Naive B cell (primary cell): Measurements from ENCODE around the gene ABCG1. TPM values are rescaled to one million over a fixed set of nuclear protein-coding genes. Genes with fewer than 3 reads are reported as not detected.

Source experiments
- ATAC-seq, 2 donors: fragments of 150-1000 bp; cut with Tn5 transposase; 2 replicates each; pipeline ENCODE4 v1.10.0; 2021; ENCODE audit warnings: low read depth in 2 of 2, mild to moderate bottlenecking in 2 of 2, moderate library complexity in 2 of 2
- DNase-seq: peaks from one replicate; pipeline ENCODE4 v3.0.0; 2022
- H3K27ac Mint-ChIP-seq, 6 donors: one replicate each; pipeline ENCODE4 v1.8.0; 2020 to 2022; ENCODE audit warnings: mild to moderate bottlenecking in 6 of 6, mixed read lengths in 6 of 6, moderate library complexity in 5 of 6, inconsistent platforms in 2 of 6
- H3K27me3 Mint-ChIP-seq, 3 donors: one replicate each; pipeline ENCODE4 v1.8.0; 2021 to 2022; ENCODE audit warnings: mixed read lengths in 3 of 3, mild to moderate bottlenecking in 1 of 3
- H3K36me3 Mint-ChIP-seq, 2 donors: one replicate each; pipeline ENCODE4 v1.8.0; 2020 to 2022; ENCODE audit warnings: mixed read lengths in 2 of 2, inconsistent platforms in 1 of 2, mild to moderate bottlenecking in 1 of 2
- H3K4me1 Mint-ChIP-seq, 3 donors: one replicate each; pipeline ENCODE4 v1.8.0; 2020 to 2022; ENCODE audit warnings: mixed read lengths in 3 of 3, inconsistent platforms in 1 of 3, mild to moderate bottlenecking in 1 of 3, moderate library complexity in 1 of 3
- H3K4me3 Mint-ChIP-seq, 8 donors: one replicate each; pipeline ENCODE4 v1.8.0; 2020 to 2022; ENCODE audit warnings: mild to moderate bottlenecking in 8 of 8, mixed read lengths in 8 of 8, moderate library complexity in 8 of 8, inconsistent platforms in 2 of 8
- H3K9me3 Mint-ChIP-seq, 7 donors: one replicate each; pipeline ENCODE4 v1.8.0; 2020 to 2022; ENCODE audit warnings: mixed read lengths in 7 of 7, mild to moderate bottlenecking in 5 of 7, inconsistent platforms in 2 of 7, moderate library complexity in 1 of 7
- polyA plus RNA-seq, 6 donors: library from polyadenylated mRNA; unstranded; fragments of 300-500 nt; fragmentation: Illumina TruSeq; gene quantifications; one replicate each; pipeline ENCODE4 v1.2.3, GENCODE V29; 2021; ENCODE audit warnings: low read depth in 6 of 6

ABCG1 gene
- polyA plus RNA-seq, 6 donors from 2014 or later = 20.7 to 34.3 (median 25.1) TPM

DNA sequence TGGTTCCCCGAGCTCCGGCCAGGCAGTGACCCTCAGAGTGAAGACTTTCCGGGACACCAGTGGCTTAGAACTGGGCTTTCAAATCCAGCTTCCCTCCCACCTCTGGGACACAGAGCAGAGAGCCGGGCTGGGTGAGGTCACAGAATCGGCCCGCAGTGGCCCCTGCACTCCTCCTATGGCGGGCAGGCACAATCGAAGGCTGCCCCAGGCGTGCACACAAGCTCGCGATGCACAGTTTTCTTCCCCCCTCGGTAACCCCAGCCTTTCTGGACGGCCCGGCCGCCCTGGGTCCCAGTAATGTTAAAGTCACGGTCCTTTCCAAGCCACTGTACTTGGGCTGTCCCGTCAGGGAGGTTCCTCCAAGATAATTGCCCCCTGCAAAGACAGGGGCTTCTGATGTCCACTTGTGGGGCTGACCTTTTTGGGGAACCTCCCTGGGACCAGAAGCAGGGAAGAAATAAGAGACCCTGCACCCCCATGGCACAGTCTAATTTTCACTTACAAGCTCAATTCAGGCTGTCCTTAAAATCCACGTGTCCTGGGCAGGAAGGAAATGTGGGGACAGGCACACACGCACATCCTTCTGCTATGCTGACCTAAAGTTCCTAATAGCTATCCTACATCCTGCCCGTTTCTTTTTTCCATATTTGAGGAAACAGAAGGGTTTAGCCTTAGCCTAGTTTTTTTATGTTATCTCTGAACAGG is 82.6 kb downstream of the ABCG1 start:
- no peaks in the 10 kb centered on the region for H3K9me3 Mint-ChIP-seq
- peaks cover 0 to 9% (median 1%) of the 10 kb centered on the region in 3 donors for H3K27me3 Mint-ChIP-seq
- H3K36me3 Mint-ChIP-seq = peaks cover 0 to 8% of the 10 kb centered on the region in 2 donors
- DNase-seq (no peak), ATAC-seq (no peak)
- peaks cover 0 to 6% (median 0%) of the 10 kb centered on the region in 3 donors for H3K4me1 Mint-ChIP-seq
- no peak overlapping the region for H3K27ac Mint-ChIP-seq
- no peak overlapping the region for H3K4me3 Mint-ChIP-seq

DNA sequence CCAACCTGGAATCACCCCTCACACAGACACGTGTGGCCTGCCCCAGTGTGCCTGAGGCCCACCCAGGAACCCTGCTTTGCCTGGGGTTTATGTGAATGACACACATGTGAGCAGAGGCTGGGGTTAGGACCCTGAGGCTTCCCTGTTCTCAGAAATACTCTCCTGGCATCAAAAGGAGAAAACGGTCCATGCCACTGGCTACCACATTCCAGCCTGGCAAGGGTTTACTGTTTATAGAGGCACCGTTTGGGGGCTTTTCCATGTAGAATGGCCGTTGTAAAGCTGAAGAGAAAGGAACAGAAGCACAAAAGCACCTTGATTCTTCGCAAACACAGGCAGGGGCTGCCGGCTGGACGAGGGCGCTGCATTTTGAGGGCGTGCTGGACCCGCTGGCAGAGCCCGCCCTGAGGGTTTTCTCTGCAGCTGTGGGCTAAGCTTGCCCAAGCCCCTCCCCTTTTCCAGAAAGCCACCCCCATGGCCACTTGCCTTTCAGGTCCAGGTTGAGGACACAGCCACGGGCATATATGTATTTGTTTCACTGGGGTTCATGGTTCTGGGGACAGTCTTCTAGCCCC is 83.2 kb downstream of the ABCG1 start:
- Mint-ChIP-seq H3K36me3 (peaks cover 0 to 2% of the 10 kb centered on the region in 2 donors), H3K27me3 (peaks cover 0 to 16% (median 7%) of the 10 kb centered on the region in 3 donors), H3K4me1 (peaks cover 0 to 6% (median 0%) of the 10 kb centered on the region in 3 donors), H3K27ac (no peak overlapping the region), H3K9me3 (no peaks in the 10 kb centered on the region), H3K4me3 (no peak overlapping the region)
- DNase-seq = no peak
- no peak for ATAC-seq

DNA sequence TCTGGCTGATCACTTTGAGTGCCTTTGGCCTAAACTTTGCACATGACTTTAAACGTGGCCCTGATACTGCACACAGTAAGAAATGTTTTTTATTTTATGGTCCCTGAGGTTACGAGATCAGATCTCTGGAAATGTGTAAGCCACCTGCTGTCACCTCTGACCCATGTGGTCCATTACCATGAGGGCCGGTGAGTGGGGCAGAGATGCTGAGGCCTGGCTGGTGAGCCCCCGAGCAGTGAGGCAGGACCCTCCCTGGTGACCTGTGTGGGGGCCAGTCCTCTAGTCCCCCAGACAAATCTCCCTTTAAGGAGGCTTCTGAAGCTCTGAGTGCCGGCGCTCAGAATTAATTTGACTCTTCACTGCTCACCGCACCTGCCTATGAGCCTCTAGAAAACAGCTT is 83.9 kb downstream of the ABCG1 start:
- Mint-ChIP-seq H3K36me3 (no peaks in the 10 kb centered on the region), H3K9me3 (no peaks in the 10 kb centered on the region), H3K27ac (peak overlapping the region in 2 of 6 donors; percentile 28 to 32), H3K4me3 (no peak overlapping the region), H3K4me1 (peaks cover 0 to 6% (median 0%) of the 10 kb centered on the region in 3 donors), H3K27me3 (peaks cover 3 to 16% (median 9%) of the 10 kb centered on the region in 3 donors)
- DNase-seq (no peak), ATAC-seq (no peak)

DNA sequence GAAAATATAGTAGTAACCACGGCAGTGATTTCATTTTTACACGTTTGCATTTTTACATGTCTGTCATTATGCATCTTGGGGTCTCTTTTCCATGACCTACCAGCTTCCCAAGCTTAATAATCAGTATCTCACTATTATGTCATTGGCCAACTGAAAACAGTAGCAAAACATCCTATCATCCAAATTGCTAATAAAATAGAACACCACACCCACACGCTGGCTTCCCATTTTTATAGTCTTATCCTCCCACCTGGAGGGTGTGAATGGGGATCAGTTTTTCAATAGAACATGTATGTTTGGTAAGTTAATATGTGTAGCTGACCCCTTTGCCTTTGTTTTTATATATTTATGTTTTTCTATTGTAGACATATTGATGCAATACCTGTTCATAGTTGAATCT is 84.5 kb downstream of the ABCG1 start:
- ATAC-seq (no peak), DNase-seq (no peak)
- Mint-ChIP-seq H3K9me3 (no peaks in the 10 kb centered on the region), H3K4me1 (peaks cover 0 to 6% (median 0%) of the 10 kb centered on the region in 3 donors), H3K4me3 (no peak overlapping the region), H3K27me3 (peaks cover 3 to 20% (median 9%) of the 10 kb centered on the region in 3 donors), H3K27ac (peak overlapping the region in 2 of 6 donors; percentile 28 to 37), H3K36me3 (no peaks in the 10 kb centered on the region)

DNA sequence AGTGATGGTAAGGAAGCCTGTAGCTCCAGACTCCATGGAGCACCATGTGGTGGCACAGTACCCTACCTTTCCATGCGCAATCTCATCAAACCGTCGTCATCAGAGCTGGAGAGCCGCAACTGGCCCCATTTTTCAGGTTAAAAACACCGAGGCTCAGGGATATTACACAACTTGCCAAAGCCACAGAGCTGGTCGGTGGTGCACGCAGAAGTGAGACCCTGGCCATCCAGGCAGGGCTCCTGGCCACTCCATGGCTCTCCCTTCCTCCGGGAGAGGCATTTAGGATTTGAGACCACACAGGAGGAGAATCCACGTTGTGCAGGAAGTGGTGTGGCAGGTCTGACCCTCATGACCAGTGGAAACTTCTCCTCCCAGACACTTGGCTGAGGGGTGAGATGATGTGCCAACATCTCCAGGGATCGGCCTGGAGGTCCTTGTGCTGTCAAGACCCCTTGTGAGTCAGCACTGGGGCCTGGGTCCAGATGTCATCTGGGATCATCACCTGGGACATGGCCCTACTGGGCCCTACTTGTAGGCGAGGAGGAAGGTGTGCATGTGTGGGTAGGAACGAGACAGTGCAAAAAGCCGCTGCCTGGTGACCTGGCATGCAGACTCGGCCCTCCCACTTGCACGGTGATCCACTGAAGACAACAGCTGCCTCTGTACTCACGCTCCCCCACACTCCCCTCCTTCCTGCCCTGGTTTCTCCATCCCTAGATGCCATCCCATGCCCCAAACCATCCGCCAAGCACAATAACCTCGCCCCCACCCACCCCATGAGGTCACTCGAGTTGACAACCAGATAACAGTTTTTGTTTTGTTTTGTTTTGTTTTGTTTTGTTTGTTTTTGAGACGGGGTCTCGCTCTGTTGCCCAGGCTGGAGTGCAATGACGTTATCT is 85.9 kb downstream of the ABCG1 start:
- H3K27ac Mint-ChIP-seq = peak overlapping the region in 2 of 6 donors; percentile 20 to 36
- peaks cover 9 to 34% (median 9%) of the 10 kb centered on the region in 3 donors for H3K27me3 Mint-ChIP-seq
- ATAC-seq = no peak

DNA sequence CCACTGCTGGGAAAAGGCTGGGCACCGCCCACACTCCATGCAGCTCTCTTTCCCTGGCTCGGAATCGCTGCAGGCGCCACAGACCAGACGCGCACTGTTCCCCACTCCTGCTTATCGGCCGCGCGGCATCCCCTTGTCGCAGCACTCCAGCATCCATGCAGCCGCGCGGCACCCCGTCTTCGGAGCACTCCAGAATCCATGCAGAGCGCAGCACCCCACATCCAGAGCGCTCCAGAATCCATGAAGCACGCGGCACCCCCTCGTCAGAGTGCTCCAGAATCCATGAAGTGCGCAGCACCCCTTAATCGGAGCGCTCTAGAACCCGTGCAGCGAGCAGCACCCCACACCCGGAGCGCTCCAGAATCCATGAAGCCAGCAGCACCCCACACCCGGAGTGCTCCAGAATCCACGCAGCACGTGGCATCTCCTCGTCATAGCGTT is 86.8 kb downstream of the ABCG1 start:
- Mint-ChIP-seq H3K9me3 (no peaks in the 10 kb centered on the region), H3K36me3 (no peaks in the 10 kb centered on the region), H3K4me1 (peaks cover 0 to 10% (median 5%) of the 10 kb centered on the region in 3 donors), H3K27me3 (peaks cover 9 to 42% (median 9%) of the 10 kb centered on the region in 3 donors), H3K4me3 (peak overlapping the region in 1 of 8 donors; percentile 57), H3K27ac (peak overlapping the region in 1 of 6 donors; percentile 59)
- no peak for DNase-seq
- ATAC-seq = no peak

More for the DNA sequence above, 85.9 kb downstream of the ABCG1 start:
- H3K36me3 Mint-ChIP-seq = no peaks in the 10 kb centered on the region
- H3K9me3 Mint-ChIP-seq = no peaks in the 10 kb centered on the region
- H3K4me1 Mint-ChIP-seq = peaks cover 0 to 11% (median 5%) of the 10 kb centered on the region in 3 donors
- no peak overlapping the region for H3K4me3 Mint-ChIP-seq
- DNase-seq = no peak

DNA sequence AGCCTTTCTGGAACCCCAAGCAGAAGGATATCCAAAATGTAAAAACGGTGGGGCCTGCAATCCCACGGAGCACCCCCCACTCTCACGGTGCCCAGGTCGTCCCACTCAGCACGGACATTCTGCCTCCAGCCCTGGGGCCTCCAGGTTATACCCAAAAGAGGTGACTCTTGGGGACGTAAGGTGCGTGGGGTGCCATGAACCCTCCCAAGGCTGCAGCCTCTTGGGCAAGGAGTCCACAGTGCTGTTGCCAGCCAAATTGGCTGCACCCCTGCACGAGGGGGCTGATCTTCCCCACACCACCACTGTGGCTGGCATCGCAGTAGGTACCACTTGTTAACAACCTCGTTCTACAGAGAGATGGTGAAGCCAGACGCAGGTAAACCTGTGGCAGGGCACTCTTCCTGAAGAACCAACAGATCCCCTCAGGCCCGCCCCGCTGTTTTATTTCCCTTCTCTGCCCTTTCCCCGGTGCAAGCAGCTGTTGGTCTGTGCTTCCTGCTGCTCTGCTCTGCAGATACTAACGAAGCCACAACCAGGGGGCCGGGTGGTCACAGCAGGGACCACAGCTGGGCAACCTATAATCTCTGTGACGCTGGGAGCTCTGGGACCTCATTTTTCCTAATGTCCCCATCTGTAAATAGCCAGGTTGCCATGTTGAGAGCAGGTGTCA is 87.6 kb downstream of the ABCG1 start:
- peaks cover 0 to 10% (median 5%) of the 10 kb centered on the region in 3 donors for H3K4me1 Mint-ChIP-seq
- H3K36me3 Mint-ChIP-seq = no peaks in the 10 kb centered on the region
- DNase-seq (no peak), ATAC-seq (no peak)
- no peak overlapping the region for H3K4me3 Mint-ChIP-seq
- H3K27me3 Mint-ChIP-seq = peaks cover 9 to 42% (median 9%) of the 10 kb centered on the region in 3 donors
- H3K27ac Mint-ChIP-seq = no peak overlapping the region
- no peaks in the 10 kb centered on the region for H3K9me3 Mint-ChIP-seq

DNA sequence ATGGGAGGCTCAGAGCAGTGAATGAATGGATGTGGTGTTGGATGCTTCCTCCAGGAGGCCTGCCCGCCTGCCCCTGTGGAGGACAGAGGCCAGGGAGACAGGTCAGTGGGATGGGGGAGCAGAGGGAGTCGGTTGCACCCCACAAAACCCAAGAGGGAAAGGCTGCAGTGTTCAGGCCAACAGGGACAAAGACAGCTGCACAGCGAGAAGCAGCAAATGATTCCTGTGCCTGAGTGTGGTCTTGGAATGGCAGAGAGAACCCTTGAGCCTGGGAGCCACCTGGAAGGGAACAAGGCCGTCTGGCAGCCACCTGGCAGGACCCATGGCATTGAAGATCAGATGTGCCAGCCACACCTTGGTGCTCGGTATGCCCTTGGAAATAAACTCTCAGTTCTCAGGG is 88.2 kb downstream of the ABCG1 start:
- no peak overlapping the region for H3K4me3 Mint-ChIP-seq
- H3K27me3 Mint-ChIP-seq = peaks cover 9 to 44% (median 9%) of the 10 kb centered on the region in 3 donors
- no peaks in the 10 kb centered on the region for H3K9me3 Mint-ChIP-seq
- DNase-seq (no peak), ATAC-seq (no peak)
- no peaks in the 10 kb centered on the region for H3K36me3 Mint-ChIP-seq
- no peak overlapping the region for H3K27ac Mint-ChIP-seq
- H3K4me1 Mint-ChIP-seq = peaks cover 0 to 10% (median 5%) of the 10 kb centered on the region in 3 donors

DNA sequence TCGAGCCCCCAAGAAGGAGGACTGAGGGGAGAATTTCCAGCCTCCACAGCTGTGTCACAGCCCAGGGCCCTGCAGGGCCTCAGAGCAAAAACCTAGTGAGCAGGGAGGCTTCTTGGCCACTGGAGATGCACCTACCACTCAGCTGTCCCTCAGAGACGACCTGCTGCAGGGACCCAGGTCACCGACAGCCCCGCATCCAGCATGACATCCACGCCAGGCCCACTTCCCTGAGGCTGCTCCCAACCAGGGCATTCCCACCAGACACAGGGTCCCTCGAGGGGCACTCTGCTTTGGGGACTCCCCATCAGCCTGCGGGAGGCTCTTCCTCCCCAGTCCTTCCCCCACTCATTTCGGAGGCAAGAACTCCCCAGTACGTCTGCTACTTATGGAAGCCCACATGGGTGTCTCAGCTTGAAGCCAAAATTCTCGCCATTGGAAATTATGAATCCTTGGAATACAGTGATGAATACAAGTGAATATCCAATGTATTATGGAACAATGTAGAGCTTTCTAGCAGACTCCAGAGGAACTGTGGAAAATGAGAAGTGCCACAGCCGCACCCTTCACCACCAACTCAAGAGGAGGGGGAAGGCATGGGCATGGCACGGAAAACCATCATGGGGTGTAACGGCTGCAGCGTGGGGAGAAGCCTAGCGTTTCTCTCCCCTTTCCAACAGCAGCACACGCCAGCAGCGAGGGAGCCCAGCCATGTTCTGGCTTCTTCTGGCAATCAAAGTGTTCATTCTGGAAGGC is 89.4 kb downstream of the ABCG1 start:
- Mint-ChIP-seq H3K9me3 (no peaks in the 10 kb centered on the region), H3K27me3 (peaks cover 9 to 46% (median 9%) of the 10 kb centered on the region in 3 donors), H3K4me1 (peaks cover 0 to 10% (median 5%) of the 10 kb centered on the region in 3 donors), H3K4me3 (no peak overlapping the region), H3K36me3 (no peaks in the 10 kb centered on the region), H3K27ac (no peak overlapping the region)
- no peak for ATAC-seq
- DNase-seq = no peak

DNA sequence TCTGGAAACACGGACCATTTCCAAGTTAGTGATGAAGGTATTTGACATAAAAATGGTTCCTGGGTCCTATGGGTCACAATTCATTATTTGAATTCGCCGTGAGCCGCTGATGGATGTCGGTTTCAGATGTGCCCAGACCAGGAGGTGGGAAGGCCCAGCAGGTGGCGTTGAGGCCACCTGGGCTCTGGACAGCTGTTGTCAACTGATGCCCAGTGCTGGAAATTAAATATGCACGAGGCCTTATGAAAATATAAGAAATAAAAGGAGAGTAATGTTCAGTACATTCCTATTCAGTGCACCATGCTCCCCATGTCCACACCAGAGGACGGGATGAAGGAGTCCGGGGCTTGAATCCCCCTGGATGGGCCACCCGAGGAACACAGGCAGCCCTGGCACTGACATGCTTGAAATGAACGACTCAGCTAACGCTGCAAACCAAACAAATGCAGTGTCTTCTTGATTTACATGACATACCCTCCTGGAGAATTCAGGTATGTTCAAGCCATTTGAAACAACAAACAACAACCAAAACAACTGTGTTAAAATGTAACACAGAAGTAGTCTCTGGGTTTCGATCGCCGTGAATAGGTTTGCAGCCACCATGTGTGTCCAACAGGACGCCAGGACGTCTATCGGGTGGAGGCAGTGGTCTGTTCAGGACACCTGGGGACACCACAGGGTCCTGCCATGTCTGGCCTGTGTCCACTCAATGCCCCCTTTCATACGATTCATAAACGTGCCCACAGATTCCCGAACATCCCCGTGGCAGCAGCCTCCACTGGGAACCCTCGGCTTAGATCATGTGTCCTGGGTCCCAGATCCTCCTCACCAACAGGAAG is 90.2 kb downstream of the ABCG1 start:
- ATAC-seq (no peak), DNase-seq (no peak)
- peaks cover 0 to 10% (median 5%) of the 10 kb centered on the region in 3 donors for H3K4me1 Mint-ChIP-seq
- H3K27me3 Mint-ChIP-seq = peaks cover 9 to 46% (median 9%) of the 10 kb centered on the region in 3 donors
- H3K36me3 Mint-ChIP-seq = no peaks in the 10 kb centered on the region
- H3K9me3 Mint-ChIP-seq = no peaks in the 10 kb centered on the region
- H3K4me3 Mint-ChIP-seq = peak overlapping the region in 1 of 8 donors; percentile 18
- H3K27ac Mint-ChIP-seq = peak overlapping the region in 1 of 6 donors; percentile 74

DNA sequence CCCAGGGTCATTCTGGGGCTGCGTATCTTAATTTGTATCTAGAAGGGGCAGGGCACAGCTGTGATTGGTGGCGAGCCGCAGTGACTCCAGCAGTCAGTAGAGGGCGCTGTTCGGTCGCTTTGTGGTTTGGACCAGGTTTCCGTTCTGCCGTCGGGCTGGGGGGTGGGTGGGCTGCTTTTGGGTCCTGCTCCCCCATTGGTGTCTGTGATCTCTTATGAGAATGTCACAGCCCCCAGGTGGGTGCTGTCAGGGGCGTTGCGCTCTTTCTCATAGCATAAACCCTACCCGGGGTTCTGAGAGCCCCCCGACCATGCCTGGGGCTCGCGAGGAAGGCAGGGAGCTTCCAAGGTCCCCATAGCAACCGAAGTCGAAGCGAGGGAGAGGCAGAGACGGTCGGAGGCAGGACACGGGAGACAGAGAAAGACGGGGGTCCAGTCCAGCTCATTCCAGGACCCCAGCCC is 90.8 kb downstream of the ABCG1 start:
- H3K27me3 Mint-ChIP-seq = peaks cover 9 to 46% (median 9%) of the 10 kb centered on the region in 3 donors
- H3K4me3 Mint-ChIP-seq = peak overlapping the region in 1 of 8 donors; percentile 18
- DNase-seq (peak; percentile 61), ATAC-seq (peak; percentile 72 to 80)
- H3K9me3 Mint-ChIP-seq = no peaks in the 10 kb centered on the region
- H3K36me3 Mint-ChIP-seq = no peaks in the 10 kb centered on the region
- peak overlapping the region in 2 of 6 donors; percentile 62 to 74 for H3K27ac Mint-ChIP-seq
- peaks cover 0 to 10% (median 5%) of the 10 kb centered on the region in 3 donors for H3K4me1 Mint-ChIP-seq
